HFFc6 (cell line): ENCODE measurements around the gene SLC44A3. TPM values are rescaled to one million over a fixed set of nuclear protein-coding genes. Genes with fewer than 3 reads are reported as not detected.
A peak's percentile ranks its signal among the peaks of the same experiment; 100 is the strongest.

Source experiments
- DNase-seq: peaks from one replicate; pipeline ENCODE4 v3.0.0-alpha.2; 2018
- H3K27ac Mint-ChIP-seq: 2 replicates; pipeline ENCODE4 v1.8.0; 2020; ENCODE audit warnings: mild to moderate bottlenecking, mixed read lengths
- H3K27me3 Mint-ChIP-seq: 2 replicates; pipeline ENCODE4 v1.8.0; 2021; ENCODE audit warnings: mild to moderate bottlenecking, moderate library complexity, mixed read lengths; ENCODE audit not compliant: insufficient read depth
- H3K36me3 Mint-ChIP-seq: 2 replicates; pipeline ENCODE4 v1.8.0; 2021; ENCODE audit warnings: low read depth, mixed read lengths
- H3K4me1 Mint-ChIP-seq: 2 replicates; pipeline ENCODE4 v1.8.0; 2020; ENCODE audit warnings: low read depth, mixed read lengths
- H3K4me3 Mint-ChIP-seq: 2 replicates; pipeline ENCODE4 v1.8.0; 2020; ENCODE audit warnings: mild to moderate bottlenecking, moderate library complexity, mixed read lengths
- H3K9me3 Mint-ChIP-seq: 2 replicates; pipeline ENCODE4 v1.8.0; 2020; ENCODE audit warnings: mild to moderate bottlenecking, mixed read lengths
- CTCF ChIP-seq: fragments of 200-600 bp; sonication (generic); IDR thresholded peaks from 2 replicates; pipeline ENCODE4 v1.5.0; 2021; ENCODE audit warnings: antibody characterized with exemption, mild to moderate bottlenecking
- total RNA-seq, 6 experiments: library from RNA; stranded (reverse); fragmentation: NEBNext Ultra II Directional; extraction: Animal tissue kit (Norgen Biotek cat#: 25700); gene quantifications; 2 replicates in 1 of 6; 3 replicates in 5 of 6; pipeline ENCODE4 v1.2.3, GENCODE V29; 2021

SLC44A3 gene
- total RNA-seq, 6 experiments from 2014 or later = 0.62 to 1.8 (median 0.73) TPM

GRCh38 chr1:94795434-94795833 is 24.7 kb upstream of the SLC44A3 start:
- Mint-ChIP-seq H3K36me3 (peaks cover 15% of the 10 kb centered on the region; the same call in 1 of the 2 replicates), H3K27ac (no peak overlapping the region), H3K4me1 (peaks cover 80% of the 10 kb centered on the region), H3K4me3 (no peak overlapping the region), H3K27me3 (no peaks in the 10 kb centered on the region), H3K9me3 (no peaks in the 10 kb centered on the region)
- DNase-seq = no peak
- TF ChIP-seq CTCF = no peak

GRCh38 chr1:94796266-94796665 is 23.9 kb upstream of the SLC44A3 start:
- H3K9me3 Mint-ChIP-seq = no peaks in the 10 kb centered on the region
- no peak for DNase-seq
- no peak for TF ChIP-seq CTCF
- H3K36me3 Mint-ChIP-seq = peaks cover 15% of the 10 kb centered on the region; the same call in 1 of the 2 replicates
- H3K4me3 Mint-ChIP-seq = no peak overlapping the region
- H3K4me1 Mint-ChIP-seq = peaks cover 80% of the 10 kb centered on the region
- H3K27me3 Mint-ChIP-seq = no peaks in the 10 kb centered on the region
- H3K27ac Mint-ChIP-seq = no peak overlapping the region

GRCh38 chr1:94797291-94797690 is 22.9 kb upstream of the SLC44A3 start:
- DNase-seq = no peak
- TF ChIP-seq CTCF = no peak
- Mint-ChIP-seq H3K27me3 (no peaks in the 10 kb centered on the region), H3K27ac (peak overlapping the region; percentile 18; the same call in 1 of the 2 replicates), H3K4me3 (no peak overlapping the region), H3K36me3 (peaks cover 15% of the 10 kb centered on the region; the same call in 1 of the 2 replicates), H3K9me3 (no peaks in the 10 kb centered on the region), H3K4me1 (peaks cover 80% of the 10 kb centered on the region)

GRCh38 chr1:94798054-94798453 is 22.1 kb upstream of the SLC44A3 start:
- Mint-ChIP-seq H3K27me3 (no peaks in the 10 kb centered on the region), H3K4me1 (peaks cover 80% of the 10 kb centered on the region), H3K36me3 (peaks cover 15% of the 10 kb centered on the region; the same call in 1 of the 2 replicates), H3K9me3 (no peaks in the 10 kb centered on the region), H3K27ac (no peak overlapping the region), H3K4me3 (no peak overlapping the region)
- no peak for DNase-seq
- TF ChIP-seq CTCF = no peak

- Mint-ChIP-seq H3K4me1 (peaks cover 78% of the 10 kb centered on the region), H3K27me3 (no peaks in the 10 kb centered on the region), H3K4me3 (no peak overlapping the region), H3K36me3 (peaks cover 15% of the 10 kb centered on the region; the same call in 1 of the 2 replicates), H3K9me3 (no peaks in the 10 kb centered on the region), H3K27ac (no peak overlapping the region)
- no peak for DNase-seq
- no peak for TF ChIP-seq CTCF
Measured at GRCh38 chr1:94798462-94798861, 21.7 kb upstream of the SLC44A3 start.

GRCh38 chr1:94799206-94799605 is 21.0 kb upstream of the SLC44A3 start:
- Mint-ChIP-seq H3K9me3 (no peaks in the 10 kb centered on the region), H3K4me1 (peaks cover 81% of the 10 kb centered on the region), H3K27me3 (no peaks in the 10 kb centered on the region), H3K36me3 (peaks cover 15% of the 10 kb centered on the region; the same call in 1 of the 2 replicates), H3K27ac (peak overlapping the region; percentile 20; the same call in 1 of the 2 replicates), H3K4me3 (no peak overlapping the region)
- TF ChIP-seq CTCF = no peak
- no peak for DNase-seq
